Endothelial cell of umbilical vein (primary cell): Measurements from ENCODE around the gene DNAJC12. TPM values are rescaled to one million over a fixed set of nuclear protein-coding genes. Genes with fewer than 3 reads are reported as not detected.

ENCODE experiments used
- BruUV-seq: library from RNA; stranded (reverse); fragments of 400-500 nt; replicated peaks from 2 replicates; lab custom pipeline; 2021; lab: Mats Ljungman, UMichigan
- CTCF ChIA-PET: fragments of 300-600, 350-600 bp; sonication (Branson Sonifier 250); formaldehyde crosslinking; loops from one replicate; lab custom pipeline; 2021; ENCODE audit warnings: antibody characterized with exemption, inconsistent platforms; lab: Charles Lee
- POLR2A ChIA-PET: fragments of 300-600, 350-600 bp; sonication (Branson Sonifier 250); formaldehyde crosslinking; loops from one replicate; lab custom pipeline; 2021; ENCODE audit warnings: antibody characterized with exemption, inconsistent platforms; lab: Charles Lee
- DNase-seq: peaks from one replicate; pipeline ENCODE4 v3.0.0-alpha.2; 2011; ENCODE audit warnings: low read depth, low spot score
- FAIRE-seq: peaks from 2 replicates; lab custom pipeline; 2011; peaks lifted over from hg19 to GRCh38; lab: Jason Lieb, UNC
- H2AFZ ChIP-seq: 2 replicates; pipeline ENCODE4 v1.6.0; 2012; ENCODE audit warnings: low read depth, low read length, control low read depth, inconsistent platforms
- H3K27ac ChIP-seq: 2 replicates; pipeline ENCODE4 v1.5.1; 2011; ENCODE audit warnings: low read depth, mild to moderate bottlenecking, control low read depth, low read length, moderate library complexity; ENCODE audit not compliant: insufficient read depth
- H3K27me3 ChIP-seq, 2 experiments: 2 replicates each; pipeline versions ENCODE4 v1.6.0 to v1.6.1; 2011; ENCODE audit warnings: low read length in 2 of 2, mixed read lengths in 1 of 2; ENCODE audit not compliant: control insufficient read depth in 2 of 2, insufficient read depth in 2 of 2
- H3K36me3 ChIP-seq, 2 experiments: 2 replicates in 1 of 2; 3 replicates in 1 of 2; pipeline ENCODE4 v1.5.1; 2011; ENCODE audit warnings: low read length in 2 of 2, mild to moderate bottlenecking in 1 of 2, moderate library complexity in 1 of 2; ENCODE audit not compliant: control insufficient read depth in 2 of 2, insufficient read depth in 2 of 2; ENCODE audit errors: extremely low read depth in 1 of 2
- H3K4me1 ChIP-seq: 3 replicates; pipeline ENCODE4 v1.5.1; 2011; ENCODE audit warnings: mild to moderate bottlenecking, low read length; ENCODE audit not compliant: control insufficient read depth, insufficient read depth; ENCODE audit errors: extremely low read depth
- H3K4me2 ChIP-seq: 2 replicates; pipeline ENCODE4 v1.6.1; 2011; ENCODE audit warnings: low read length, control low read depth, mixed read lengths; ENCODE audit not compliant: insufficient read depth
- H3K4me3 ChIP-seq, 3 experiments: fragments of 200-600 bp in 1 of 3; sonication (generic), shearing (Covaris generic) in 1 of 3; replicated peaks in 1 of 3; 2 replicates each; pipeline ENCODE4 v1.5.1; 2011 to 2016; ENCODE audit warnings: control low read depth in 3 of 3, low read length in 3 of 3, mild to moderate bottlenecking in 2 of 3, inconsistent platforms in 1 of 3, low read depth in 1 of 3, moderate library complexity in 1 of 3; ENCODE audit not compliant: insufficient read depth in 1 of 3
- H3K79me2 ChIP-seq: 2 replicates; pipeline ENCODE4 v1.6.0; 2012; ENCODE audit warnings: low read length, inconsistent platforms; ENCODE audit not compliant: control insufficient read depth, insufficient read depth
- H3K9ac ChIP-seq: replicated peaks from 2 replicates; pipeline ENCODE3; 2011; ENCODE audit warnings: low read length, control low read depth; ENCODE audit not compliant: insufficient read depth; ENCODE audit errors: extremely low read depth
- H3K9me1 ChIP-seq: replicated peaks from 3 replicates; pipeline ENCODE4 v1.6.0; 2011; ENCODE audit warnings: mild to moderate bottlenecking, low read length; ENCODE audit not compliant: control insufficient read depth, insufficient read depth; ENCODE audit errors: extremely low read depth
- H3K9me3 ChIP-seq: replicated peaks from 2 replicates; pipeline ENCODE4 v1.5.1; 2012; ENCODE audit warnings: low read length, inconsistent platforms; ENCODE audit not compliant: control insufficient read depth, insufficient read depth
- H4K20me1 ChIP-seq: replicated peaks from 2 replicates; pipeline ENCODE3; 2011; ENCODE audit warnings: mild to moderate bottlenecking, low read length; ENCODE audit not compliant: control insufficient read depth, insufficient read depth; ENCODE audit errors: extremely low read depth
- EZH2 ChIP-seq: IDR thresholded peaks from 2 replicates; pipeline ENCODE4 v1.6.1; 2012; ENCODE audit warnings: borderline replicate concordance, low read depth, mild to moderate bottlenecking, moderate library complexity, low read length, inconsistent platforms; ENCODE audit not compliant: severe bottlenecking
- FOS ChIP-seq: IDR thresholded peaks from 2 replicates; pipeline ENCODE4 v1.6.1; 2011; ENCODE audit warnings: mild to moderate bottlenecking, low read length, moderate library complexity, borderline replicate concordance; ENCODE audit not compliant: insufficient read depth
- GATA2 ChIP-seq: IDR thresholded peaks from 2 replicates; pipeline ENCODE4 v1.7.0; 2011; ENCODE audit warnings: low read depth, mild to moderate bottlenecking, moderate library complexity, mixed read lengths, low read length; ENCODE audit not compliant: insufficient read length, insufficient read depth
- JUN ChIP-seq: IDR thresholded peaks from 2 replicates; pipeline ENCODE4 v1.6.1; 2011; ENCODE audit warnings: borderline replicate concordance, low read depth; ENCODE audit not compliant: insufficient read length, insufficient read depth
- MYC ChIP-seq: IDR thresholded peaks from one replicate; pipeline ENCODE4 v1.6.1; 2011; ENCODE audit warnings: mild to moderate bottlenecking, low read depth, low read length
- POLR2A ChIP-seq: IDR thresholded peaks from 2 replicates; pipeline ENCODE4 v1.6.1; 2012; ENCODE audit warnings: low read depth, mild to moderate bottlenecking, control low read depth, low read length
- POLR2AphosphoS5 ChIP-seq: IDR thresholded peaks from 2 replicates; pipeline ENCODE4 v1.6.1; 2012; ENCODE audit warnings: low read depth, mild to moderate bottlenecking, control low read depth, low read length, moderate library complexity; ENCODE audit not compliant: insufficient read depth
- dilution Hi-C: fragments of 300-500 bp; cut with MboI; formaldehyde crosslinking; loops from one replicate; pipeline ENCODE4 v1.15.0; 2019; ENCODE audit warnings: low sequenced_read_pairs; ENCODE audit not compliant: extremely low pct_ligation_motif_present
- intact Hi-C: fragments of 100-400 bp; cut with micrococcal nuclease; formaldehyde crosslinking; loops from one replicate; pipeline ENCODE4 v1.10.0; 2022
- polyA plus RNA-seq, 4 experiments: library from polyadenylated mRNA; depleted of rRNA in 3 of 4; stranded (reverse) in 3 of 4; unstranded in 1 of 4; fragments of >200 nt; gene quantifications; 2 replicates each; pipeline versions ENCODE4 v1.2.1 to v1.2.3, GENCODE V29; 2011 to 2012; ENCODE audit warnings: missing spikeins in 1 of 4
- total RNA-seq: library from RNA; stranded (reverse); gene quantifications from 2 replicates; pipeline ENCODE4 v1.2.3, GENCODE V29; 2021
- TF ChIP-seq, protein P1 (sequence below): IDR thresholded peaks from 2 replicates; pipeline ENCODE4 v1.6.1; 2011; ENCODE audit not compliant: insufficient read depth, insufficient read length
- TF ChIP-seq, protein P2 (sequence below), 2 donors: IDR thresholded peaks; 1 replicate in 1 of 2; 2 replicates in 1 of 2; pipeline ENCODE4 v1.5.1; 2011; ENCODE audit warnings: low read length in 2 of 2, mild to moderate bottlenecking in 2 of 2, moderate library complexity in 2 of 2, control low read depth in 1 of 2, inconsistent platforms in 1 of 2, low read depth in 1 of 2; ENCODE audit not compliant: insufficient read depth in 1 of 2; ENCODE audit errors: extremely low read depth in 1 of 2

Gene DNAJC12
- total and polyA plus RNA-seq, 2 donors (not counting 3 experiments of a cell fraction or from before 2014, with no cell fraction given), result 0.54 to 1.0 TPM

- Histone ChIP-seq H3K36me3 (no peaks in the 10 kb centered on the region), H3K27ac (no peak overlapping the region), H3K9me3 (no peaks in the 10 kb centered on the region), H3K27me3 (peaks cover 0 to 5% of the 10 kb centered on the region in 2 experiments), H3K9me1 (no peaks in the 10 kb centered on the region), H3K4me2 (no peak overlapping the region), H3K79me2 (no peaks in the 10 kb centered on the region), H2AFZ (no peak overlapping the region), H3K9ac (no peak overlapping the region), H3K4me3 (no peak overlapping the region), H4K20me1 (no peaks in the 10 kb centered on the region), H3K4me1 (no peaks in the 10 kb centered on the region)
- FAIRE-seq (no peak), DNase-seq (no peak)
- ChIA-PET POLR2A (no interaction called here), CTCF (interaction anchor here (1.1 to 2.9 kb wide), 4 partner anchors 88 to 517 kb away, joined by 3 to 16 read pairs (median 4); partner anchors contain the start of gene CTNNA3)
- dilution Hi-C loops, result no loop called here
- BruUV-seq, result no TSS peak
- no peak for TF ChIP-seq POLR2A
- TF ChIP-seq, protein P1, sequence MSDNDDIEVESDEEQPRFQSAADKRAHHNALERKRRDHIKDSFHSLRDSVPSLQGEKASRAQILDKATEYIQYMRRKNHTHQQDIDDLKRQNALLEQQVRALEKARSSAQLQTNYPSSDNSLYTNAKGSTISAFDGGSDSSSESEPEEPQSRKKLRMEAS, result no peak
- no peak for TF ChIP-seq FOS
- TF ChIP-seq EZH2, result no peak
- no peak for TF ChIP-seq JUN
- TF ChIP-seq MYC, result no peak
- TF ChIP-seq, protein P2, sequence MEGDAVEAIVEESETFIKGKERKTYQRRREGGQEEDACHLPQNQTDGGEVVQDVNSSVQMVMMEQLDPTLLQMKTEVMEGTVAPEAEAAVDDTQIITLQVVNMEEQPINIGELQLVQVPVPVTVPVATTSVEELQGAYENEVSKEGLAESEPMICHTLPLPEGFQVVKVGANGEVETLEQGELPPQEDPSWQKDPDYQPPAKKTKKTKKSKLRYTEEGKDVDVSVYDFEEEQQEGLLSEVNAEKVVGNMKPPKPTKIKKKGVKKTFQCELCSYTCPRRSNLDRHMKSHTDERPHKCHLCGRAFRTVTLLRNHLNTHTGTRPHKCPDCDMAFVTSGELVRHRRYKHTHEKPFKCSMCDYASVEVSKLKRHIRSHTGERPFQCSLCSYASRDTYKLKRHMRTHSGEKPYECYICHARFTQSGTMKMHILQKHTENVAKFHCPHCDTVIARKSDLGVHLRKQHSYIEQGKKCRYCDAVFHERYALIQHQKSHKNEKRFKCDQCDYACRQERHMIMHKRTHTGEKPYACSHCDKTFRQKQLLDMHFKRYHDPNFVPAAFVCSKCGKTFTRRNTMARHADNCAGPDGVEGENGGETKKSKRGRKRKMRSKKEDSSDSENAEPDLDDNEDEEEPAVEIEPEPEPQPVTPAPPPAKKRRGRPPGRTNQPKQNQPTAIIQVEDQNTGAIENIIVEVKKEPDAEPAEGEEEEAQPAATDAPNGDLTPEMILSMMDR (IDR thresholded peaks at IDR 0.05; ENCODE audit: extremely low read depth in 1 of 2, insufficient read depth in 1 of 2, low read depth in 1 of 2, low read length in 2 of 2), result no peak
- no peak for TF ChIP-seq POLR2AphosphoS5
- TF ChIP-seq GATA2, result no peak
- intact Hi-C loops, result no loop called here
These were observed 53.5 kb downstream of the DNAJC12 start for GRCh38 chr10:67784474-67784873.
